HCT116 (cell line): ENCODE results near the gene DHX58.

Experiments used
- EGR1 ChIP-seq: IDR thresholded peaks from 2 replicates; pipeline ENCODE4 v1.6.1; 2012; ENCODE audit warnings: low read depth
- EZH2 ChIP-seq: fragments of 200-600 bp; sonication (generic); IDR thresholded peaks from 2 replicates; pipeline ENCODE4 v1.6.1; 2017; ENCODE audit warnings: antibody characterized with exemption, mixed run types
- EZH2phosphoT487 ChIP-seq: fragments of 200-600 bp; IDR thresholded peaks from 2 replicates; pipeline ENCODE4 v1.6.1; 2018; ENCODE audit warnings: antibody characterized with exemption, borderline replicate concordance
- JUND ChIP-seq: IDR thresholded peaks from 2 replicates; pipeline ENCODE4 v1.6.1; 2012
- MAX ChIP-seq: IDR thresholded peaks from 2 replicates; pipeline ENCODE4 v1.6.1; 2012
- POLR2A ChIP-seq: IDR thresholded peaks from 2 replicates; pipeline ENCODE4 v1.7.0; 2011; ENCODE audit warnings: borderline replicate concordance; ENCODE audit not compliant: insufficient read depth, insufficient read length; ENCODE audit errors: extremely low read depth
- POLR2AphosphoS5 ChIP-seq: IDR thresholded peaks from 2 replicates; pipeline ENCODE4 v1.6.1; 2011; ENCODE audit warnings: mild to moderate bottlenecking, low read depth, low read length, moderate library complexity
- REST ChIP-seq: IDR thresholded peaks from 2 replicates; pipeline ENCODE4 v1.6.1; 2012; ENCODE audit warnings: low read depth
- SP1 ChIP-seq: IDR thresholded peaks from 2 replicates; pipeline ENCODE4 v1.6.1; 2012; ENCODE audit warnings: low read depth
- YY1 ChIP-seq: IDR thresholded peaks from 2 replicates; pipeline ENCODE4 v1.6.1; 2011; ENCODE audit warnings: low read length, low read depth, moderate library complexity, mild to moderate bottlenecking; ENCODE audit not compliant: insufficient replicate concordance; ENCODE audit errors: extremely low read depth
- TF ChIP-seq, protein P1 (sequence below), 3 experiments: fragments of 200-600 bp in 1 of 3; sonication (generic) in 1 of 3; IDR thresholded peaks in 2 of 3; conservative IDR thresholded peaks in 1 of 3; 2 replicates each; pipeline ENCODE4 v1.5.1; 2012 to 2017; ENCODE audit warnings: low read depth in 2 of 3, low read length in 2 of 3, antibody characterized with exemption in 1 of 3, borderline replicate concordance in 1 of 3, control low read depth in 1 of 3, mild to moderate bottlenecking in 1 of 3, mixed read lengths in 1 of 3, mixed run types in 1 of 3, moderate library complexity in 1 of 3; ENCODE audit not compliant: insufficient read depth in 1 of 3
- TF ChIP-seq, protein P2 (sequence below): IDR thresholded peaks from 2 replicates; pipeline ENCODE4 v1.6.1; 2012

GRCh38 chr17:42153919-42154742 lies 41.6 kb upstream of the DHX58 start:
- no peak for TF ChIP-seq EZH2
- TF ChIP-seq POLR2A, result no peak
- TF ChIP-seq, protein P1, sequence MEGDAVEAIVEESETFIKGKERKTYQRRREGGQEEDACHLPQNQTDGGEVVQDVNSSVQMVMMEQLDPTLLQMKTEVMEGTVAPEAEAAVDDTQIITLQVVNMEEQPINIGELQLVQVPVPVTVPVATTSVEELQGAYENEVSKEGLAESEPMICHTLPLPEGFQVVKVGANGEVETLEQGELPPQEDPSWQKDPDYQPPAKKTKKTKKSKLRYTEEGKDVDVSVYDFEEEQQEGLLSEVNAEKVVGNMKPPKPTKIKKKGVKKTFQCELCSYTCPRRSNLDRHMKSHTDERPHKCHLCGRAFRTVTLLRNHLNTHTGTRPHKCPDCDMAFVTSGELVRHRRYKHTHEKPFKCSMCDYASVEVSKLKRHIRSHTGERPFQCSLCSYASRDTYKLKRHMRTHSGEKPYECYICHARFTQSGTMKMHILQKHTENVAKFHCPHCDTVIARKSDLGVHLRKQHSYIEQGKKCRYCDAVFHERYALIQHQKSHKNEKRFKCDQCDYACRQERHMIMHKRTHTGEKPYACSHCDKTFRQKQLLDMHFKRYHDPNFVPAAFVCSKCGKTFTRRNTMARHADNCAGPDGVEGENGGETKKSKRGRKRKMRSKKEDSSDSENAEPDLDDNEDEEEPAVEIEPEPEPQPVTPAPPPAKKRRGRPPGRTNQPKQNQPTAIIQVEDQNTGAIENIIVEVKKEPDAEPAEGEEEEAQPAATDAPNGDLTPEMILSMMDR (IDR thresholded peaks at IDR 0.05 in 2 of 3, conservative IDR thresholded peaks at IDR 0.05 in 1 of 3; ENCODE audit: borderline replicate concordance in 1 of 3, insufficient read depth in 1 of 3, low read depth in 2 of 3, low read length in 2 of 3), result no peak
- TF ChIP-seq MAX, result no peak
- TF ChIP-seq EZH2phosphoT487, result no peak
- no peak for TF ChIP-seq POLR2AphosphoS5
- TF ChIP-seq REST, result no peak
- TF ChIP-seq EGR1, result no peak
- no peak for TF ChIP-seq YY1
- no peak for TF ChIP-seq JUND
- TF ChIP-seq, protein P2, sequence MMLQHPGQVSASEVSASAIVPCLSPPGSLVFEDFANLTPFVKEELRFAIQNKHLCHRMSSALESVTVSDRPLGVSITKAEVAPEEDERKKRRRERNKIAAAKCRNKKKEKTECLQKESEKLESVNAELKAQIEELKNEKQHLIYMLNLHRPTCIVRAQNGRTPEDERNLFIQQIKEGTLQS, result no peak
- no peak for TF ChIP-seq SP1
